Measurements from ENCODE around the gene TEFM.
"Not testable (repeated sequence)": the region's sequence is repeated elsewhere in the genome, so short reads cannot be mapped to it uniquely, and the experiment has no call there.

The TEFM gene

GRCh38 chr17:30920683-30921543 lies 14.9 kb upstream of the TEFM start:
- no peak for DNase-seq

DNA sequence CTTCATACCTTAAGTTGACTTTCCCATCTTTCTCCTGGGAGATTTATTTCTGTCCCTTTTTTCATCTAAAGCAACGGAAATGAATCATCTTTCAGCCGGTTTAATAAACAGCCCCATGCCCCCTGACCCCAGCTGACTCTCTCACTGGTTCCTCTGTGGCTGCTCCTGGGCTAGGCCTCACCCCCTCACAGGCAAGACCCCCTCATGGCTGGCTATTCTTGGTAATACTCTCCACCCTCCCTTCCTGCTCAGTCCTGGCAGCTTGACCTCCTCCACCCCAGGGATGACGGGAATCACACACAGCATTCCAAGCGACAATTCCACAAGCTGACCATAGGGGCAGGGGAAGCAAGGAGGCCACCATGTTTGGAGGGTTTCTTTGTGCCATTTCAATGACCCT lies 14.2 kb upstream of the TEFM start:
- DNase-seq, result no peak

GRCh38 chr17:30917050-30917449 lies 11.0 kb upstream of the TEFM start:
- DNase-seq, result no peak

DNA sequence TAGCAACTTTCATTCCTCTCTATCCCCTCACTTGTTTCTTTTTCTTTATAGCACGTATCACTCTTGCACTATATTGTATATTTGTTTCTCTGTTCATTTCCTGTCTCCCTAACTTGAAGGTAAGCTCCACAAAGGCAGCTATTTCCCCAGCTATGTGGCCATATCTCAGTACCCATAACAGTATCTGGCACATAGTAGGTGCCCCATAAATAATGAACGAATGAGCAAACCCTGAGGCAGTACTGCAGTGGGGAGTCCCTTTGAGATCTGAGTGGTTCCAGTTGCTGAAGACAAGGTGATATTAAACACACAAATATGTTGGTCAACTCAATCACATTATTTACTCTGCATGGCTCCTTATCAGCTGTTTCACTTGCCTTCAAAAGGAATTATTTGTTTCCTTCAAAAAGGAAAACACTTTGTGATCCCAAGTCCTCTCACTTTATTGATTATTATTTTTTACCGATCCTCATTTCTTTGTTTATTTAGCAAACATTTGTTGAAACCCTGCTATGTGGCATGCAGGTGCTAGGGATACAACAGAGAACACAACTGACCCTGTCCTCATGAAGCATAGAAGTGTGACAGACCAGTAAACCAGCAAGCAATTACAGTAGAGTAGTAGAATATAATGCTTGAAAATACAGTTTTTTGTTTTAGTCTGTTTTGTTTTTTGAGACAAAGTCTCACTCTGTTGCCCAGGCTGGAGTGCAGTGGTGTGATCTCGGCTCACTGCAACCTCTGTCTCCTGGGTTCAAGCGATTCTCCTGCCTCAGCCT lies 10.0 kb upstream of the TEFM start:
- no peak for DNase-seq

DNA sequence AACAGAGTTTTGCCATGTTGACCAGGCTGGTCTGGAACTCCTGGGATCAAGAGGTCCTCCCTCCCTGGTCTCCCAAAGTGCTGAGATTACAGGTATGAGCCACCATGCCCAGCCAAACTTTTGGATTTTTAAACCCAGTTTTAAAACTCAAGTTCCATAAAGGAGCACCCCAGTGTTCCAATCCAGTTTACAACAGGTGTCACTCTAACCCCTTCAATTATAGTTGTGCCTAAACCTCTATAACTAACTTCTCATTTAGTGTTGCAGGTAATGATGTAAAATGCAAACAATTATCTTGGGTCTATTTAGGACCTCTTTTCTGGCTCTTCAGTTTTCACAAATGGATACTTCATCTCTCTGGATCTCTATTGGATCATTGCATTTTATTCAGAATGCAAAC lies 7.9 kb upstream of the TEFM start:
- no peak for DNase-seq

- not testable (repeated sequence) for DNase-seq
Observed at GRCh38 chr17:30910151-30910550, 4.1 kb upstream of the TEFM start.

GRCh38 chr17:30908717-30909420 lies 2.8 kb upstream of the TEFM start:
- DNase-seq, result no peak

GRCh38 chr17:30905742-30906100 lies 317 bp downstream of the TEFM start:
- peak; percentile 6 for DNase-seq

DNA sequence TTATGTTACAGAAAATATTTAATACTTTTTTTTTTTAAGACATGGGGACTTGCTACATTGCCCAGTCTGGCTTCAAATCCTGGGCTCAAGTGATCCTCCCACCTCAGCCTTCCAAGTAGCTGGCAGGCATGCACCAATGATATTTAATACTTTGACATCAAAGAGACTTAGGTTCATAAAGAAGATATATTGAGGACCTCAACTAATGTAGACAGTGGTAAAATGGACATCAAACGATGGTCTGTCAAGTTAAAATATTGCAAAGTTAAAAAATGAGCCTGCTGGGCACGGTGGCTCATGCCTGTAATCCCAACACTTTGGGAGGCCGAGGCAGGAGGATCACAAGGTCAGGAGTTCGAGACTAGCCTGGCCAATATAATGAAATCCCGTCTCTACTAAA lies 8.7 kb downstream of the TEFM start:
- DNase-seq, result no peak

DNA sequence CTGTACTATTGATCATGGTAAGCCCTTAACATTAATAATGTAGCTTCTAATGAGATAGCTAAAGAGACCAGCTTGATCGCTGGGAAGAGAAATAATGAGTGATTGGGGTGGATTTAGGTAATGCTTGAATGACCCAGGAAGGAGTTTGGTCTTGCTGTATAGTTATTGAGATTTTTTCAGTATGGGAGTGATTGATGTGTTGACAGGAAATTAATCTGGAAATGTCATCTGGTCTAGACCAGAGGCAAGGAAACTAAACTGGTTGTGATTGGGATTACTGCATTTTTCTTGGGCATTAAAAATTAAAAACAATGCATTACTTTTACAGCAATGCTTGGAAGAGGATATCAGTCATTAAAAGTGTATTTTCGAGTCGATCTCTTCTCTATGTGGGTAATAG lies 11.8 kb downstream of the TEFM start:
- DNase-seq, result no peak

GRCh38 chr17:30886187-30886586 lies 19.9 kb downstream of the TEFM start:
- DNase-seq, result no peak

- DNase-seq, result no peak
Observed at GRCh38 chr17:30869005-30869404, 37.0 kb downstream of the TEFM start.

DNA sequence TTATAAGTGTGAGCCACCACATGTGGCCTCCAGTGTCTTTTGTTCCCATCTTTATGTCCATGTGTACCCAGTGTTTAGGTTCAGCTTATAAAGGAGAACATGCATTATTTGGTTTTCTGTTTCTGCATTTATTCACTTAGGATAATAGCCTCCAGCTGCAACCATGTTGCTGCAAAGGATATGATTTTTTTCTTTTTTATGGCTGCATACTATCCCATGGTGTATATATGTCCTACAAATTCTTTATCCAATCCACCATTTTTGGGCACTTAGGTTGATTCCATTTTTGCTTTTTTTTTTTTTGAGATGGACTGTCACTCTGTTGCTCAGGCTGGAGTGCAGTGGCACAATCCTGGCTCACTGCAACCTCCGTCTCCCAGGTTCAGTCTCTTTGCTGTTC lies 41.4 kb downstream of the TEFM start:
- no peak for DNase-seq

GRCh38 chr17:30858556-30859250 lies 47.3 kb downstream of the TEFM start:
- no peak for DNase-seq

DNA sequence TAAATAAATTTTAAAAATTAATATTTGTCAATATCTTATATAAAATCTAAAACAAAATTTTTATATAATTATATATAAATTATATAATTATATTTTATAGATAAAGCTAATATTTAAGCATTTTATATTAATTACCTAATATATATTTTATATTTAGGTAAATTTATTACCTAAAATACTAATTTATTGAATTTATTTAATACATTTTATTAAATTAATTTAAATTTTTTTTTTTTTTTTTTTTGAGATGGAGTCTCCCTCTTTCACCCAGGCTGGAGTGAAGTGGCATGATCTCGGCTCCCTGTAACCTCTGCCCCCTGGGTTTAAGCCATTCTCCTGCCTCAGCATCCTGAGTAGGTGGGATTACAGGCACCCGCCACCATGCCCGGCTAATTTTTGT lies 51.9 kb downstream of the TEFM start:
- DNase-seq, result no peak
